H9 (cell line): ENCODE measurements around the gene ZNF260. TPM values are rescaled to one million over a fixed set of nuclear protein-coding genes. Genes with fewer than 3 reads are reported as not detected.

Source experiments
- DNase-seq: peaks from one replicate; pipeline ENCODE4 v3.0.0-alpha.2; 2017
- H2AFZ ChIP-seq: one replicate; pipeline ENCODE4 v1.6.1; 2013; ENCODE audit warnings: mild to moderate bottlenecking, low read length, control low read depth, moderate library complexity
- H2AK5ac ChIP-seq: 2 replicates; pipeline ENCODE4 v1.6.1; 2013; ENCODE audit warnings: low read length, control low read depth, mixed read lengths; ENCODE audit not compliant: insufficient read length
- H2BK120ac ChIP-seq: one replicate; pipeline ENCODE4 v1.6.1; 2013; ENCODE audit warnings: low read depth, mild to moderate bottlenecking, low read length, control low read depth, inconsistent platforms; ENCODE audit not compliant: poor library complexity, severe bottlenecking
- H2BK12ac ChIP-seq: 2 replicates; pipeline ENCODE4 v1.6.1; 2013; ENCODE audit warnings: low read length, control low read depth, mixed read lengths, low read depth; ENCODE audit not compliant: insufficient read length
- H2BK15ac ChIP-seq: 2 replicates; pipeline ENCODE4 v1.6.1; 2013; ENCODE audit warnings: low read depth, low read length, control low read depth
- H2BK20ac ChIP-seq: one replicate; pipeline ENCODE4 v1.6.1; 2013; ENCODE audit warnings: low read depth, mild to moderate bottlenecking, low read length, control low read depth, inconsistent platforms; ENCODE audit not compliant: poor library complexity, severe bottlenecking
- H2BK5ac ChIP-seq: 2 replicates; pipeline ENCODE4 v1.6.1; 2013; ENCODE audit warnings: low read length, control low read depth, mixed read lengths; ENCODE audit not compliant: insufficient read length
- H3K14ac ChIP-seq: 2 replicates; pipeline ENCODE4 v1.6.1; 2013; ENCODE audit warnings: low read length, control low read depth; ENCODE audit not compliant: insufficient read depth
- H3K18ac ChIP-seq: 2 replicates; pipeline ENCODE4 v1.6.1; 2013; ENCODE audit warnings: low read depth, mild to moderate bottlenecking, mixed read lengths, low read length, control low read depth; ENCODE audit not compliant: insufficient read length
- H3K23ac ChIP-seq: 2 replicates; pipeline ENCODE4 v1.6.1; 2013; ENCODE audit warnings: low read length, control low read depth, mixed read lengths, low read depth; ENCODE audit not compliant: insufficient read length
- H3K23me2 ChIP-seq: 2 replicates; pipeline ENCODE4 v1.6.1; 2013; ENCODE audit warnings: low read depth, mild to moderate bottlenecking, mixed read lengths, low read length, control low read depth; ENCODE audit not compliant: insufficient read length, poor library complexity, severe bottlenecking
- H3K27ac ChIP-seq: 2 replicates; pipeline ENCODE4 v1.5.1; 2013; ENCODE audit warnings: low read length, control low read depth, mixed read lengths, low read depth; ENCODE audit not compliant: insufficient read length
- H3K27me3 ChIP-seq: 2 replicates; pipeline ENCODE4 v1.6.1; 2013; ENCODE audit warnings: low read length, control low read depth, inconsistent platforms; ENCODE audit not compliant: insufficient read depth
- H3K4ac ChIP-seq: 2 replicates; pipeline ENCODE4 v1.6.1; 2013; ENCODE audit warnings: low read depth, mild to moderate bottlenecking, control low read depth, inconsistent platforms, low read length, moderate library complexity
- H3K4me1 ChIP-seq: 2 replicates; pipeline ENCODE4 v1.6.1; 2013; ENCODE audit warnings: low read length, control low read depth, inconsistent platforms; ENCODE audit not compliant: insufficient read depth
- H3K4me2 ChIP-seq: 2 replicates; pipeline ENCODE4 v1.6.1; 2013; ENCODE audit warnings: low read length, control low read depth, mixed read lengths; ENCODE audit not compliant: insufficient read length, insufficient read depth
- H3K56ac ChIP-seq: 2 replicates; pipeline ENCODE4 v1.6.1; 2013; ENCODE audit warnings: low read depth, mild to moderate bottlenecking, mixed read lengths, low read length, control low read depth; ENCODE audit not compliant: insufficient read length
- H3K79me1 ChIP-seq: 2 replicates; pipeline ENCODE4 v1.6.1; 2013; ENCODE audit warnings: low read depth, mild to moderate bottlenecking, moderate library complexity, low read length, control low read depth, inconsistent platforms; ENCODE audit not compliant: insufficient read depth, poor library complexity, severe bottlenecking
- H3K79me2 ChIP-seq: 2 replicates; pipeline ENCODE4 v1.6.1; 2013; ENCODE audit warnings: low read length, control low read depth, inconsistent platforms; ENCODE audit not compliant: insufficient read depth
- H3K9ac ChIP-seq: 2 replicates; pipeline ENCODE4 v1.6.1; 2013; ENCODE audit warnings: low read length, control low read depth, mixed read lengths; ENCODE audit not compliant: insufficient read length; ENCODE audit errors: extremely low read depth
- H3K9me3 ChIP-seq: one replicate; pipeline ENCODE4 v1.6.1; 2013; ENCODE audit warnings: low read depth, low read length, inconsistent platforms; ENCODE audit not compliant: control insufficient read depth
- H3T11ph ChIP-seq: one replicate; pipeline ENCODE4 v1.6.1; 2013; ENCODE audit warnings: mild to moderate bottlenecking, low read length, control low read depth, inconsistent platforms
- H4K20me1 ChIP-seq: one replicate; pipeline ENCODE4 v1.6.1; 2013; ENCODE audit not compliant: control insufficient read depth, insufficient read length, insufficient read depth
- H4K5ac ChIP-seq: 2 replicates; pipeline ENCODE4 v1.6.1; 2013; ENCODE audit warnings: low read depth, mild to moderate bottlenecking, mixed read lengths, low read length, control low read depth; ENCODE audit not compliant: insufficient read length
- H4K8ac ChIP-seq: replicated peaks from 2 replicates; pipeline ENCODE4 v1.6.1; 2013; ENCODE audit warnings: low read length, control low read depth, mixed read lengths, low read depth; ENCODE audit not compliant: insufficient read length
- H4K91ac ChIP-seq: 2 replicates; pipeline ENCODE4 v1.6.1; 2013; ENCODE audit warnings: low read depth, mild to moderate bottlenecking, moderate library complexity, mixed read lengths, low read length, control low read depth; ENCODE audit not compliant: insufficient read length
- H3K27ac Mint-ChIP-seq, 3 experiments: 2 replicates in 2 of 3; 3 replicates in 1 of 3; pipeline ENCODE4 v1.8.0; 2020 to 2021; ENCODE audit warnings: mixed read lengths in 3 of 3, mild to moderate bottlenecking in 1 of 3, moderate library complexity in 1 of 3
- H3K27me3 Mint-ChIP-seq: 2 replicates; pipeline ENCODE4 v1.8.0; 2021; ENCODE audit warnings: low read depth, mild to moderate bottlenecking, moderate library complexity, mixed read lengths
- H3K36me3 Mint-ChIP-seq, 3 experiments: 2 replicates in 2 of 3; 3 replicates in 1 of 3; pipeline ENCODE4 v1.8.0; 2020 to 2021; ENCODE audit warnings: low read depth in 3 of 3, mixed read lengths in 3 of 3; ENCODE audit not compliant: insufficient read depth in 1 of 3
- H3K4me1 Mint-ChIP-seq, 2 experiments: 2 replicates each; pipeline ENCODE4 v1.8.0; 2020; ENCODE audit warnings: mixed read lengths in 2 of 2
- H3K4me3 Mint-ChIP-seq, 2 experiments: 2 replicates in 1 of 2; 3 replicates in 1 of 2; pipeline ENCODE4 v1.8.0; 2020 to 2021; ENCODE audit warnings: mild to moderate bottlenecking in 2 of 2, mixed read lengths in 2 of 2, moderate library complexity in 1 of 2
- H3K9me3 Mint-ChIP-seq, 2 experiments: 2 replicates in 1 of 2; 3 replicates in 1 of 2; pipeline ENCODE4 v1.8.0; 2020; ENCODE audit warnings: mild to moderate bottlenecking in 2 of 2, mixed read lengths in 2 of 2, moderate library complexity in 1 of 2
- WGBS: extraction: QIAGEN DNeasy Blood & Tissue Kit; methylation state at CpG from one replicate; pipeline ENCODE4 v1.1.7; 2013; ENCODE audit warnings: missing lambda C conversion rate, low lambda C conversion rate, mixed read lengths; ENCODE audit not compliant: insufficient read length; ENCODE audit errors: extremely low coverage; 5-methylcytosine and 5-hydroxymethylcytosine counted together
- total RNA-seq: library from RNA; stranded (reverse); gene quantifications from 2 replicates; pipeline ENCODE4 v1.2.1, GENCODE V29; 2021
- TF ChIP-seq, protein P1 (sequence below): fragments of 200-600 bp; sonication (generic); conservative IDR thresholded peaks from 3 replicates; pipeline ENCODE4 v1.8.0; 2021; ENCODE audit warnings: antibody characterized with exemption, mild to moderate bottlenecking

ZNF260 gene
- total RNA-seq, 1 experiment from 2014 or later: 22.5 TPM

DNA sequence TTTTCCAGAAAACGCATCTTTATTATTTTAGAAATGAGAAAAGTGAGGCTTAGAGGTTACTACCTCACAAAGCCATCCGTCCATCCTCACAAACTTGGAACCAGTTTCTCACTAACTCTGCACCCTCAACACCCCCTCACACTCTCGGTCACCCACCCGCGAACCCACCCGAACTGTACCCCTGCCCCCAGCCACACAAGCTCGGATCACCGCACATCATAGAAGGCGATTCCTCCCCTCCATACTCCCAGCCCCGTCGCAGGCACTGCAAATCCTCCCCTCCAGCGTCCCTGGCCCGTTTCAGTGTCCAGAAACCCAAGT, 238 bp downstream of the ZNF260 start:
- no peak overlapping the region for H2BK120ac ChIP-seq
- Mint-ChIP-seq H3K36me3 (peaks cover 35 to 58% (median 42%) of the 10 kb centered on the region in 3 experiments), H3K27me3 (no peaks in the 10 kb centered on the region), H3K4me1 (peaks cover 14% of the 10 kb centered on the region in 2 experiments), H3K9me3 (peaks cover 17 to 54% of the 10 kb centered on the region in 2 experiments), H3K27ac (peak overlapping the region; percentile 99 to 100 (median 100)), H3K4me3 (peak overlapping the region; percentile 99 to 100)
- H2BK5ac ChIP-seq: peak overlapping the region; percentile 64
- H2AK5ac ChIP-seq: no peak overlapping the region
- H3K14ac ChIP-seq: peak overlapping the region; percentile 99
- H3K56ac ChIP-seq: peak overlapping the region; percentile 11
- H4K8ac ChIP-seq: no peak overlapping the region
- H3K4me1 ChIP-seq: 0 out of 2 replicates have a peak, but pooled peaks cover 3% of the 10 kb centered on the region
- no peaks in the 10 kb centered on the region for H3K27me3 ChIP-seq
- H3K9me3 ChIP-seq: peaks cover 5% of the 10 kb centered on the region
- H3K4me2 ChIP-seq: peak overlapping the region; percentile 94
- no peak overlapping the region for H3T11ph ChIP-seq
- no peak overlapping the region for H2BK20ac ChIP-seq
- peaks cover 10% of the 10 kb centered on the region for H3K79me2 ChIP-seq
- no peak overlapping the region for H2BK12ac ChIP-seq
- H3K23ac ChIP-seq: no peak overlapping the region
- H4K5ac ChIP-seq: peak overlapping the region; percentile 94
- peak overlapping the region; percentile 99 for H3K18ac ChIP-seq
- peak overlapping the region; percentile 93 for H3K9ac ChIP-seq
- peaks cover 7% of the 10 kb centered on the region for H3K23me2 ChIP-seq
- no peak overlapping the region; the same call in 1 of the 2 replicates for H2BK15ac ChIP-seq
- no peak overlapping the region for H4K91ac ChIP-seq
- peak overlapping the region; percentile 28 for H3K27ac ChIP-seq
- TF ChIP-seq, protein P1, sequence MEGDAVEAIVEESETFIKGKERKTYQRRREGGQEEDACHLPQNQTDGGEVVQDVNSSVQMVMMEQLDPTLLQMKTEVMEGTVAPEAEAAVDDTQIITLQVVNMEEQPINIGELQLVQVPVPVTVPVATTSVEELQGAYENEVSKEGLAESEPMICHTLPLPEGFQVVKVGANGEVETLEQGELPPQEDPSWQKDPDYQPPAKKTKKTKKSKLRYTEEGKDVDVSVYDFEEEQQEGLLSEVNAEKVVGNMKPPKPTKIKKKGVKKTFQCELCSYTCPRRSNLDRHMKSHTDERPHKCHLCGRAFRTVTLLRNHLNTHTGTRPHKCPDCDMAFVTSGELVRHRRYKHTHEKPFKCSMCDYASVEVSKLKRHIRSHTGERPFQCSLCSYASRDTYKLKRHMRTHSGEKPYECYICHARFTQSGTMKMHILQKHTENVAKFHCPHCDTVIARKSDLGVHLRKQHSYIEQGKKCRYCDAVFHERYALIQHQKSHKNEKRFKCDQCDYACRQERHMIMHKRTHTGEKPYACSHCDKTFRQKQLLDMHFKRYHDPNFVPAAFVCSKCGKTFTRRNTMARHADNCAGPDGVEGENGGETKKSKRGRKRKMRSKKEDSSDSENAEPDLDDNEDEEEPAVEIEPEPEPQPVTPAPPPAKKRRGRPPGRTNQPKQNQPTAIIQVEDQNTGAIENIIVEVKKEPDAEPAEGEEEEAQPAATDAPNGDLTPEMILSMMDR: no peak
- no peak overlapping the region for H2AFZ ChIP-seq
- H3K4ac ChIP-seq: no peak overlapping the region
- no peaks in the 10 kb centered on the region for H3K79me1 ChIP-seq
- WGBS: no CpG with 5 or more reads among the region's 13 CpGs
- no peak for DNase-seq
- no peaks in the 10 kb centered on the region for H4K20me1 ChIP-seq
